ENCODE data around the gene CT45A2. TPM values are rescaled to one million over a fixed set of nuclear protein-coding genes. Genes with fewer than 3 reads are reported as not detected.
"Not testable (repeated sequence)": the region's sequence is repeated elsewhere in the genome, so short reads cannot be mapped to it uniquely, and the experiment has no call there.

Gene CT45A2, protein sequence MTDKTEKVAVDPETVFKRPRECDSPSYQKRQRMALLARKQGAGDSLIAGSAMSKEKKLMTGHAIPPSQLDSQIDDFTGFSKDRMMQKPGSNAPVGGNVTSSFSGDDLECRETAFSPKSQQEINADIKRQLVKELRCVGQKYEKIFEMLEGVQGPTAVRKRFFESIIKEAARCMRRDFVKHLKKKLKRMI
- not detected for polyA plus RNA-seq (ENCODE audit: insufficient read length in 12 of 12)
- long read RNA-seq, donor 1, result 0 reads
- long read RNA-seq, donor 2, result 0 reads
- long read RNA-seq, donor 3, result 0 reads
- long read RNA-seq, donor 4, result 0 reads
- long read RNA-seq, donor 5, result 0 reads
- long read RNA-seq, donor 6, result 0 reads
- long read RNA-seq, donor 7, result 0 reads
- long read RNA-seq, donor 8, result 0 reads
- long read RNA-seq, donor 9, result 0 reads
- long read RNA-seq, donor 10, result 0 reads
- long read RNA-seq, donor 11, result 0 reads

DNA sequence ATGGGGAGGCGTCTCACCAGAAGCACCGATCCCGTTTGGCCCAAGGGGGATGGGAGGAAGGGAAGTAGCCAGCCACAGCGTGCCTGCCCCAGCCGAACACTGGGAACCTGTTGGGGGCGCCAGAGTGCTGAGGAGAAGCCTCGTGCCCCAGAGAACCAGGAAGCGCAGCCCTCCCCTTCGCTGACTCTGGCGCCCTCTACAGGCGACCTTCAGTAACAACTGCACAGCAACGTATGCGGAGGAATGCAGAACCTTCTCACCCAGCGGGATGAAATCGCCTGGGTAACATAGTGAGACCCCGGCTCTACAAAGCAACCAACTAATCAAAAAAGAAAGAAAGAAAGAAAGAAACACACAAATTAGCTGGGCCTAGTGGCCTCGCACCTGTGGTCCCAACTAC, at the start of gene CT45A2:
CT45A2 (minus strand) TSS at position 101 of the 400 bp plus-strand sequence. CDS start 3,747 bp downstream, outside the sequence.
- not testable (repeated sequence) for DNase-seq

DNA sequence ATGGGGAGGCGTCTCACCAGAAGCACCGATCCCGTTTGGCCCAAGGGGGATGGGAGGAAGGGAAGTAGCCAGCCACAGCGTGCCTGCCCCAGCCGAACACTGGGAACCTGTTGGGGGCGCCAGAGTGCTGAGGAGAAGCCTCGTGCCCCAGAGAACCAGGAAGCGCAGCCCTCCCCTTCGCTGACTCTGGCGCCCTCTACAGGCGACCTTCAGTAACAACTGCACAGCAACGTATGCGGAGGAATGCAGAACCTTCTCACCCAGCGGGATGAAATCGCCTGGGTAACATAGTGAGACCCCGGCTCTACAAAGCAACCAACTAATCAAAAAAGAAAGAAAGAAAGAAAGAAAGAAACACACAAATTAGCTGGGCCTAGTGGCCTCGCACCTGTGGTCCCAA, 34.6 kb upstream of the CT45A2 start, which contains the start of gene CT45A8:
CT45A8 (minus strand) TSS at position 101 of the 400 bp plus-strand sequence. CDS start 3,755 bp downstream, outside the sequence.
- DNase-seq, result not testable (repeated sequence)

DNA sequence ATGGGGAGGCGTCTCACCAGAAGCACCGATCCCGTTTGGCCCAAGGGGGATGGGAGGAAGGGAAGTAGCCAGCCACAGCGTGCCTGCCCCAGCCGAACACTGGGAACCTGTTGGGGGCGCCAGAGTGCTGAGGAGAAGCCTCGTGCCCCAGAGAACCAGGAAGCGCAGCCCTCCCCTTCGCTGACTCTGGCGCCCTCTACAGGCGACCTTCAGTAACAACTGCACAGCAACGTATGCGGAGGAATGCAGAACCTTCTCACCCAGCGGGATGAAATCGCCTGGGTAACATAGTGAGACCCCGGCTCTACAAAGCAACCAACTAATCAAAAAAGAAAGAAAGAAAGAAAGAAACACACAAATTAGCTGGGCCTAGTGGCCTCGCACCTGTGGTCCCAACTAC, 17.4 kb upstream of the CT45A2 start, which contains the start of gene CT45A7:
CT45A7 (minus strand) TSS at position 101 of the 400 bp plus-strand sequence. CDS start 3,747 bp downstream, outside the sequence.
- not testable (repeated sequence) for DNase-seq

DNA sequence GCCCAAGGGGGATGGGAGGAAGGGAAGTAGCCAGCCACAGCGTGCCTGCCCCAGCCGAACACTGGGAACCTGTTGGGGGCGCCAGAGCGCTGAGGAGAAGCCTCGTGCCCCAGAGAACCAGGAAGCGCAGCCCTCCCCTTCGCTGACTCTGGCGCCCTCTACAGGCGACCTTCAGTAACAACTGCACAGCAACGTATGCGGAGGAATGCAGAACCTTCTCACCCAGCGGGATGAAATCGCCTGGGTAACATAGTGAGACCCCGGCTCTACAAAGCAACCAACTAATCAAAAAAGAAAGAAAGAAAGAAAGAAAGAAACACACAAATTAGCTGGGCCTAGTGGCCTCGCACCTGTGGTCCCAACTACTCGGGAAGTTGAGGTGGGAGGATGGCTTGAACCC, 17.1 kb downstream of the CT45A2 start, which contains the start of gene CT45A6:
CT45A6 (minus strand) TSS at position 101 of the 400 bp plus-strand sequence. CDS start 3,794 bp downstream, outside the sequence.
- not testable (repeated sequence) for DNase-seq

DNA sequence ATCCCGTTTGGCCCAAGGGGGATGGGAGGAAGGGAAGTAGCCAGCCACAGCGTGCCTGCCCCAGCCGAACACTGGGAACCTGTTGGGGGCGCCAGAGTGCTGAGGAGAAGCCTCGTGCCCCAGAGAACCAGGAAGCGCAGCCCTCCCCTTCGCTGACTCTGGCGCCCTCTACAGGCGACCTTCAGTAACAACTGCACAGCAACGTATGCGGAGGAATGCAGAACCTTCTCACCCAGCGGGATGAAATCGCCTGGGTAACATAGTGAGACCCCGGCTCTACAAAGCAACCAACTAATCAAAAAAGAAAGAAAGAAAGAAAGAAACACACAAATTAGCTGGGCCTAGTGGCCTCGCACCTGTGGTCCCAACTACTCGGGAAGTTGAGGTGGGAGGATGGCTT, 34.4 kb downstream of the CT45A2 start, which contains the start of gene CT45A5:
CT45A5 (minus strand) TSS at position 101 of the 400 bp plus-strand sequence. CDS start 3,774 bp downstream, outside the sequence.
- not testable (repeated sequence) for DNase-seq

DNA sequence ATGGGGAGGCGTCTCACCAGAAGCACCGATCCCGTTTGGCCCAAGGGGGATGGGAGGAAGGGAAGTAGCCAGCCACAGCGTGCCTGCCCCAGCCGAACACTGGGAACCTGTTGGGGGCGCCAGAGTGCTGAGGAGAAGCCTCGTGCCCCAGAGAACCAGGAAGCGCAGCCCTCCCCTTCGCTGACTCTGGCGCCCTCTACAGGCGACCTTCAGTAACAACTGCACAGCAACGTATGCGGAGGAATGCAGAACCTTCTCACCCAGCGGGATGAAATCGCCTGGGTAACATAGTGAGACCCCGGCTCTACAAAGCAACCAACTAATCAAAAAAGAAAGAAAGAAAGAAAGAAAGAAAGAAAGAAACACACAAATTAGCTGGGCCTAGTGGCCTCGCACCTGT, 51.7 kb downstream of the CT45A2 start, which contains the start of gene CT45A3:
CT45A3 (minus strand) TSS at position 101 of the 400 bp plus-strand sequence. CDS start 3,747 bp downstream, outside the sequence.
- not testable (repeated sequence) for DNase-seq

Other genes starting within 250 kb of the CT45A2 start
- gene CT45A1, start 106.4 kb downstream of the CT45A2 start, polyA plus RNA-seq (ENCODE audit: insufficient read length in 12 of 12), result under 1 TPM in 4 of 12 donors, not detected in 8; 0.34 to 0.70 (median 0.58) TPM
- gene CT45A3, start 51.8 kb downstream of the CT45A2 start, polyA plus RNA-seq (ENCODE audit: insufficient read length in 12 of 12), result 1 to 10 TPM in 3 of 12 donors, under 1 TPM in 4, not detected in 5; 0.28 to 2.7 (median 0.45) TPM
- 1 to 10 TPM in 1 of 12 donors, under 1 TPM in 1, not detected in 10; 0.44 to 1.8 TPM for gene CT45A5, start 34.5 kb downstream of the CT45A2 start, polyA plus RNA-seq (ENCODE audit: insufficient read length in 12 of 12)
- under 1 TPM in 2 of 12 donors, not detected in 10; 0.27 to 0.40 TPM for gene CT45A6, start 17.2 kb downstream of the CT45A2 start, polyA plus RNA-seq (ENCODE audit: insufficient read length in 12 of 12)
- gene CT45A7, start 17.3 kb upstream of the CT45A2 start, polyA plus RNA-seq (ENCODE audit: insufficient read length in 12 of 12), result 1 to 10 TPM in 1 of 12 donors, under 1 TPM in 1, not detected in 10; 0.75 to 1.7 TPM
- not detected for gene CT45A8, start 34.5 kb upstream of the CT45A2 start, polyA plus RNA-seq (ENCODE audit: insufficient read length in 12 of 12)
- not detected for gene CT45A9, start 51.8 kb upstream of the CT45A2 start, polyA plus RNA-seq (ENCODE audit: insufficient read length in 12 of 12)
- not detected for gene CT45A10, start 73.4 kb upstream of the CT45A2 start, polyA plus RNA-seq (ENCODE audit: insufficient read length in 12 of 12)
- not detected for gene SAGE1, start 73.7 kb upstream of the CT45A2 start, polyA plus RNA-seq (ENCODE audit: insufficient read length in 12 of 12)
- gene MMGT1, start 154.0 kb upstream of the CT45A2 start, polyA plus RNA-seq (ENCODE audit: insufficient read length in 12 of 12), result 10 to 100 TPM in 11 of 12 donors, not detected in 1; 18.3 to 23.6 (median 20.5) TPM
- 10 to 100 TPM in 3 of 12 donors, 1 to 10 TPM in 8, not detected in 1; 8.3 to 11.9 (median 9.6) TPM for gene SLC9A6, start 165.4 kb upstream of the CT45A2 start, polyA plus RNA-seq (ENCODE audit: insufficient read length in 12 of 12)

Measured in muscle of arm (tissue), 14 donors.